IPS-18a (cell line): ENCODE data around the gene PIK3C2G.
"Not testable (repeated sequence)": the region's sequence is repeated elsewhere in the genome, so short reads cannot be mapped to it uniquely, and the experiment has no call there.

Experiments
- H3K27ac ChIP-seq: one replicate; pipeline ENCODE4 v1.5.1; 2013; ENCODE audit warnings: low read length
- H3K27me3 ChIP-seq: one replicate; pipeline ENCODE4 v1.6.1; 2013; ENCODE audit warnings: mild to moderate bottlenecking, low read length; ENCODE audit not compliant: control insufficient read depth, insufficient read depth
- H3K36me3 ChIP-seq: one replicate; pipeline ENCODE4 v1.6.1; 2013; ENCODE audit warnings: low read depth, low read length; ENCODE audit not compliant: control insufficient read depth
- H3K4me1 ChIP-seq: one replicate; pipeline ENCODE4 v1.6.1; 2013; ENCODE audit warnings: low read depth, low read length; ENCODE audit not compliant: control insufficient read depth
- H3K4me3 ChIP-seq: one replicate; pipeline ENCODE4 v1.5.1; 2013; ENCODE audit warnings: low read length
- H3K9ac ChIP-seq: one replicate; pipeline ENCODE4 v1.6.1; 2013; ENCODE audit warnings: mild to moderate bottlenecking, low read length, moderate library complexity
- H3K9me3 ChIP-seq: one replicate; pipeline ENCODE4 v1.6.1; 2013; ENCODE audit warnings: low read depth, low read length; ENCODE audit not compliant: control insufficient read depth

PIK3C2G gene

DNA sequence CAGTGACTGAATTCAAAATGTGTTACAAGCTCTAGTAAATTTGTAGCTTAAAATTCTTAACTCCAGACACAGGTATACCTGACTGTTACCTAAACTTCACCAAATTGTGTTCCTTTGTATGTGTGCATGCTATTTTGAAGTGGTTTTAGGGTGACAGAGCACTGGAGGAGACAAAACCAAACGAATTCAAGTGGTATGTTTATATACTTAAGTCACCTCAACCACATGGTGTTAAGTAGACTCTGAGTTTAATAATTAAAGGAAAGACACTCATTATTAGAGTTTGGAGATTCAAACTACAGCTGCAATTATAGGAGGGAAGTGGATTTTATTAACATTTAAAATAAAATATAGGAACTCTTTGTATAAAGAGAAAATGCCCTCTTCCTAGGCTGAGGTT, 392.1 kb downstream of the PIK3C2G start:
- Histone ChIP-seq H3K27me3 (no peaks in the 10 kb centered on the region), H3K4me1 (no peaks in the 10 kb centered on the region), H3K36me3 (no peaks in the 10 kb centered on the region), H3K9ac (no peak overlapping the region), H3K4me3 (no peak overlapping the region), H3K9me3 (no peaks in the 10 kb centered on the region), H3K27ac (no peak overlapping the region)

- H3K9me3 ChIP-seq = no peaks in the 10 kb centered on the region
Observed at GRCh38 chr12:18655351-18655750, 394.0 kb downstream of the PIK3C2G start.

DNA sequence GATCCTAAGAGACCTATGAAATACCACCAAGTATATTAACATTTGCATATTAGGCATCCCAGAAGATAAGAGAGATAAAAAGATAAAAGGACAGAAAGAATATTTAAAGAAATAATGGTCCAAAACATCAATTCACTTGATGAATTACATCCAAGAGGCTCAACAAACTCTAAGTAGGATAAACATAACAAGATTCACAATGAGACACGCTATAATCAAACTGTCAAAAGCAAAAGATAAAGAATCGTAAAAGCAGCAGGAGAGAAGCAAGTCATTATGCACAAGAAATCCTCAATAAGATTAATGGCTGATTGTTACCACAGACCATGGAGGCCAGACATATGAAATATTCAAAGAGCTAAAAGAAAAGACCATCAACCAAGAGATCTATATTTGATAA, 396.9 kb downstream of the PIK3C2G start:
- no peak overlapping the region for H3K4me3 ChIP-seq
- no peaks in the 10 kb centered on the region for H3K27me3 ChIP-seq
- H3K36me3 ChIP-seq = no peaks in the 10 kb centered on the region
- H3K27ac ChIP-seq = no peak overlapping the region
- H3K9ac ChIP-seq = no peak overlapping the region
- no peaks in the 10 kb centered on the region for H3K9me3 ChIP-seq
- no peaks in the 10 kb centered on the region for H3K4me1 ChIP-seq

More at GRCh38 chr12:18655351-18655750, 394.0 kb downstream of the PIK3C2G start:
- H3K27ac ChIP-seq = no peak overlapping the region
- H3K36me3 ChIP-seq = no peaks in the 10 kb centered on the region
- H3K9ac ChIP-seq = no peak overlapping the region
- no peaks in the 10 kb centered on the region for H3K4me1 ChIP-seq
- H3K27me3 ChIP-seq = no peaks in the 10 kb centered on the region
- H3K4me3 ChIP-seq = no peak overlapping the region

DNA sequence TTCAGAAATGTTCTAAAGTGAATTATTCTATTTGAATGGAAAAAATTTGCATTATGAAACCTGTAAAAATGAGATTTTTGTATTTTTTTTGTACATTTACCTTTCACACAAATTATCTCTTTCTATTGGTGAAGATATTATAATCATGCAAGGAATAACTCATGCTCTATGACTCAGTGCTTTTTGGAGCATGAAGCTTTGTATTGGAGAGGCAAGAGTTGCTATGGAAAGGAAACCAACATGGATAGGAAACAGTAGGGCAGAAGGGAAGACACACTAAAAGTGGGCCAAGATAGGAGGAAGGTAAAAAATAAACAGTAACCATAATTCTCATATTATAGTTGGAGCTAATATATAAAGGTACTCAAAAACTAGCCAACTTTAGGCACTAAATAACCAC, 397.5 kb downstream of the PIK3C2G start:
- Histone ChIP-seq H3K4me1 (no peaks in the 10 kb centered on the region), H3K4me3 (no peak overlapping the region), H3K36me3 (no peaks in the 10 kb centered on the region), H3K9ac (no peak overlapping the region), H3K27me3 (no peaks in the 10 kb centered on the region), H3K27ac (no peak overlapping the region), H3K9me3 (no peaks in the 10 kb centered on the region)

DNA sequence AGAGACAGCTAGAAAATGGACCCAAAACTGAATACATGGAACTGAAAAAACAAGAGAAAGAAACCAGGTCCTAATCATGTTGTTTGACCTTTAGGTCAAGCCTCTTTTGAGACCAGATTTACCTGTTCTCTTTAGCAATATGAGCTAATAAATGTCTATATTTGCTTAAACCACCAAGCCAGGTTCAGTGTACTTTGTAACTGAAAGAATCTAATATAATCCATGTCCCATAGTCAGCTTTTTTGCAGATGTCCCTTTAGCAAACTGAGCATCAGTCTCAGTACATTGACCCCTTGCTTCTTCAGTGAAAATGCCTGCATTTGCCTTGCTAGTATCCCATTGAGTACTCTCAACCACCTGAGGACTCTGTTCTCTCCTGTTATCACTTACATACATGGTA, 414.8 kb downstream of the PIK3C2G start:
- no peaks in the 10 kb centered on the region for H3K36me3 ChIP-seq
- H3K27ac ChIP-seq = no peak overlapping the region

DNA sequence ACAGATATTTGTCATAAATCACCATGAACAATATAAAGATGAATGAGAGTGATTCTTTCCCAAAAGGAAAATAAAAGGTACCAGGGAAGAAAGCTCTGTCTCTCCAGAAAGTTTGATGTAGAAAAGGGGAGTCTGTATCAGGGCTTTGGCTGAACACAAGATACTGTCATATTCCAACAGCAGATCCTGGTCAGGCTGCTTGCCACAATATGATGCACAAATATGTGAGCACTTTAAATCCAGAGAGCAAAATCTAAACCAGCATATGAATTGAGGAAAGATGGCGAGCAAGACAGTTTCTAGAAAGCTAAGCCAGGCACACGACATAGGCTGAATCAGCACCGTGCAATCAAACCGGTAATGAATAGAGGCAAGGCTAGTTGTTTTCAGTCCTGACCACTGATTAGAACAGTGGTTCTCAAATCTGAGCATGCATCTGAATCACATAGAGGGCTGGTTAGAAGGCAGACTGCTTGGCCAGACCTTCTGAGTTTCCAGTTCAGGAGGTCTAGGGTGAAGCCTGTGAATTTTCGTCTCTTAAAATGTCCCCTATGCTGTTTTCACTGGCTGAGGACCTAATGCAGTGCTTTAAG, 415.8 kb downstream of the PIK3C2G start:
- H3K27ac ChIP-seq = no peak overlapping the region
- no peaks in the 10 kb centered on the region for H3K27me3 ChIP-seq
- H3K9me3 ChIP-seq = no peaks in the 10 kb centered on the region
- H3K36me3 ChIP-seq = no peaks in the 10 kb centered on the region
- H3K4me1 ChIP-seq = peaks cover 10% of the 10 kb centered on the region
- no peak overlapping the region for H3K9ac ChIP-seq
- no peak overlapping the region for H3K4me3 ChIP-seq

More for the DNA sequence above, 414.8 kb downstream of the PIK3C2G start:
- Histone ChIP-seq H3K27me3 (no peaks in the 10 kb centered on the region), H3K4me3 (no peak overlapping the region), H3K4me1 (peaks cover under 1% of the 10 kb centered on the region), H3K9ac (no peak overlapping the region), H3K9me3 (no peaks in the 10 kb centered on the region)

GRCh38 chr12:18681818-18682217, 420.5 kb downstream of the PIK3C2G start:
- H3K27ac ChIP-seq = no peak overlapping the region

GRCh38 chr12:18683327-18684013, 422.2 kb downstream of the PIK3C2G start:
- H3K36me3 ChIP-seq = no peaks in the 10 kb centered on the region
- peaks cover 16% of the 10 kb centered on the region for H3K4me1 ChIP-seq
- no peak overlapping the region for H3K9ac ChIP-seq
- H3K9me3 ChIP-seq = no peaks in the 10 kb centered on the region
- no peak overlapping the region for H3K4me3 ChIP-seq
- no peaks in the 10 kb centered on the region for H3K27me3 ChIP-seq
- H3K27ac ChIP-seq = no peak overlapping the region

More at GRCh38 chr12:18681818-18682217, 420.5 kb downstream of the PIK3C2G start:
- peaks cover 16% of the 10 kb centered on the region for H3K4me1 ChIP-seq
- H3K36me3 ChIP-seq = no peaks in the 10 kb centered on the region
- no peak overlapping the region for H3K4me3 ChIP-seq
- H3K9me3 ChIP-seq = no peaks in the 10 kb centered on the region
- no peaks in the 10 kb centered on the region for H3K27me3 ChIP-seq
- no peak overlapping the region for H3K9ac ChIP-seq

GRCh38 chr12:18684430-18684829, 423.1 kb downstream of the PIK3C2G start:
- Histone ChIP-seq H3K27ac (no peak overlapping the region), H3K27me3 (no peaks in the 10 kb centered on the region), H3K9me3 (no peaks in the 10 kb centered on the region), H3K36me3 (no peaks in the 10 kb centered on the region), H3K4me3 (no peak overlapping the region), H3K4me1 (peaks cover 16% of the 10 kb centered on the region), H3K9ac (no peak overlapping the region)

- no peak overlapping the region for H3K4me3 ChIP-seq
- no peaks in the 10 kb centered on the region for H3K27me3 ChIP-seq
- H3K36me3 ChIP-seq = no peaks in the 10 kb centered on the region
- H3K27ac ChIP-seq = no peak overlapping the region
- H3K4me1 ChIP-seq = no peaks in the 10 kb centered on the region
- H3K9ac ChIP-seq = no peak overlapping the region
- no peaks in the 10 kb centered on the region for H3K9me3 ChIP-seq
Observed at GRCh38 chr12:18689771-18690170, 428.5 kb downstream of the PIK3C2G start.

DNA sequence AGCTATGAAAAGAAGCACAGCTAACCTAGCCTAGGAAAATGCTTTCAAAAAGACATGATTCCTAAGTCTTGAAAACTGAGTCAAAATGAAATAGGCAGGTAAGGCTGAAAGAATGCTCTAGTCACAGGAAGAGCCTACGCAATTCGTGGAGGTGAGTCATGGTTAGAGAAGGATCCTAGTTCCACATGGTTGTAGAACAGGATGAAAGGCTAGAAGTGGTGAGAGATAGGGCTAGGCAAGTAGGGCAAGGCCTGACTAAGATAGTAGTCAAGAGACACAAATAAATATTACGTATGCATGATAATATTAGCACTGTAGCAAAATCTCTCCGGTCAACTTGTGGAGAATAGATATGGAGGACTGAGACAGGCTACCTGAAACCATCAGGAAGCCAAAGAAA, 429.3 kb downstream of the PIK3C2G start:
- Histone ChIP-seq H3K27ac (no peak overlapping the region), H3K9ac (no peak overlapping the region), H3K9me3 (no peaks in the 10 kb centered on the region)

GRCh38 chr12:18693986-18694385, 432.7 kb downstream of the PIK3C2G start:
- not testable (repeated sequence) for H3K36me3 ChIP-seq, H3K4me1 ChIP-seq, H3K9ac ChIP-seq, H3K27ac ChIP-seq, H3K4me3 ChIP-seq, H3K27me3 ChIP-seq, H3K9me3 ChIP-seq

More for the DNA sequence above, 429.3 kb downstream of the PIK3C2G start:
- Histone ChIP-seq H3K27me3 (no peaks in the 10 kb centered on the region), H3K4me1 (no peaks in the 10 kb centered on the region), H3K36me3 (no peaks in the 10 kb centered on the region), H3K4me3 (no peak overlapping the region)
